ENCODE results near the gene DACT2.

- no peak for TF ChIP-seq CTCF (IDR thresholded peaks at IDR 0.05)
- TF ChIP-seq ZFX (IDR thresholded peaks at IDR 0.05; ENCODE audit: borderline replicate concordance), result no peak
Observed at GRCh38 chr6:168278904-168279303, 40.7 kb downstream of the DACT2 start.
